HUES6 (cell line): ENCODE measurements around the gene TDRD9.
"Not testable (repeated sequence)": the region's sequence is repeated elsewhere in the genome, so short reads cannot be mapped to it uniquely, and the experiment has no call there.

Experiments
- H3K27ac ChIP-seq: 2 replicates; pipeline ENCODE4 v1.7.0; 2013; ENCODE audit warnings: low read depth, mild to moderate bottlenecking, low read length, inconsistent platforms
- H3K27me3 ChIP-seq: 2 replicates; pipeline ENCODE4 v1.6.1; 2013; ENCODE audit warnings: low read length; ENCODE audit not compliant: control insufficient read depth, insufficient read depth
- H3K36me3 ChIP-seq: 2 replicates; pipeline ENCODE4 v1.6.1; 2013; ENCODE audit warnings: low read length; ENCODE audit not compliant: control insufficient read depth, insufficient read depth
- H3K4me1 ChIP-seq: 2 replicates; pipeline ENCODE4 v1.6.1; 2013; ENCODE audit warnings: low read length; ENCODE audit not compliant: control insufficient read depth, insufficient read depth
- H3K4me3 ChIP-seq: 2 replicates; pipeline ENCODE4 v1.5.1; 2013; ENCODE audit warnings: low read depth, low read length
- H3K9ac ChIP-seq: one replicate; pipeline ENCODE4 v1.6.1; 2013; ENCODE audit warnings: mild to moderate bottlenecking, low read length
- H3K9me3 ChIP-seq: 2 replicates; pipeline ENCODE4 v1.6.1; 2013; ENCODE audit warnings: low read depth, low read length; ENCODE audit not compliant: control insufficient read depth, insufficient read depth

Gene TDRD9

DNA sequence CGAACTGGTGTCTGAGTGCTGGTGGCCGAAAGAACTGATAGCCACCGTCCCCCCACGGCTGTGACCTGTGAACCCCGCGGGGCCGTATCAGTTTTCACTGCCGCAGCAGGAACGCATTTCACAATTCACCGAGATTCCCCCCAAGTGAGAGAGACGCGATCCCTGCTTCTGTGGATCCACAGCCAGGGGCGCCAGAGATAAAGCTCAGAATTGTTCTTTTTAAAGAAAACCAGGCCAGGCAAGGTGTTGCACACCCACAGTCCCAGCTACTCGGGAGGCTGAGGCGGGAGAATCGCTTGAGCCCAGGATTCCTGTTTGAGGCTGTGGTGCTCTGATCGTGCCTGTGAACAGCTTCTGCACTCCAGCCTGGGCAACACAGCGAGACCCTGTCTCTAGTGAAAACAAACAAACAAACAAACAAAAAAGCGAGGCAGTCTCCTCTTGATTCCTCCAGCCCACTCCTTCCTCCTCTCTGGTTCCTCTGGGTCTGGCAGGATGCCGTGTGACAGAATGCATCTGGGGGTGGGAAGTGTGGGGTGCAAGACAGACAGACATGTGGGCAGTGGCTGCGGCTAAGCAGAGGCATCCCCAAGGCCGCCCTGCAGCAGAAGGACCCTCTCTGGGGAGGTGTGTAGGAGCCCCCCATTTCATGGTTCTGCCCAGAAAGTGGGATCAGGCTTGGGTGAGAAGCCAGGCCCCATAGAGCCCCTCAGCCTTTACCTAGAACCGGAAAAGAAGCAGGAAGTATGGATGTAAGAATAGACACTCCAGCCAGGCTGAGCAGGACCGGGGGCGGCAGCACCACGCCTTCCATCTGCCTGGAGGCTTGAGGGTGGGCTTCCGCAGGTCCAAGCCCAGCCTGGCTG lies 41.7 kb upstream of the TDRD9 start:
- H3K27ac ChIP-seq: no peak overlapping the region
- H3K4me3 ChIP-seq: no peak overlapping the region

DNA sequence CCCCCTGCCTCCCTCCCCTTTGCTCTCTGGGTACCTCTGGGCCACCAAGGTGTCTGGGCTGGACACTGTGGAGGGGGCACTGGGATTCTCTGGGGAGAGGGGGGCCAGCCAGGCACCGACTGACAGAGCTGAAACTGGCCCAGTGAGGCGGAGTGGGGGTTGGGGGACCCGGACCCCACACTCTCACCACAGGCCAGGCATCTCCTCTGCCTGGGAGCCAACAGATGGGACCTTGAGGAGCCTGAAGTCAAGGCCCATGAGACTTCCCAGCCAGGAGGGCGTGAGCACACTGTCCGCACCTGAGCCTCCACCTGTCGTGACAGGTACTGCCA lies 41.1 kb upstream of the TDRD9 start:
- Histone ChIP-seq H3K36me3 (no peaks in the 10 kb centered on the region), H3K27me3 (no peaks in the 10 kb centered on the region), H3K9ac (no peak overlapping the region), H3K4me3 (no peak overlapping the region), H3K9me3 (no peaks in the 10 kb centered on the region), H3K27ac (no peak overlapping the region), H3K4me1 (peaks cover 18% of the 10 kb centered on the region)

More for the DNA sequence above, 41.7 kb upstream of the TDRD9 start:
- Histone ChIP-seq H3K4me1 (peaks cover 18% of the 10 kb centered on the region), H3K36me3 (no peaks in the 10 kb centered on the region), H3K27me3 (no peaks in the 10 kb centered on the region), H3K9ac (no peak overlapping the region), H3K9me3 (no peaks in the 10 kb centered on the region)

DNA sequence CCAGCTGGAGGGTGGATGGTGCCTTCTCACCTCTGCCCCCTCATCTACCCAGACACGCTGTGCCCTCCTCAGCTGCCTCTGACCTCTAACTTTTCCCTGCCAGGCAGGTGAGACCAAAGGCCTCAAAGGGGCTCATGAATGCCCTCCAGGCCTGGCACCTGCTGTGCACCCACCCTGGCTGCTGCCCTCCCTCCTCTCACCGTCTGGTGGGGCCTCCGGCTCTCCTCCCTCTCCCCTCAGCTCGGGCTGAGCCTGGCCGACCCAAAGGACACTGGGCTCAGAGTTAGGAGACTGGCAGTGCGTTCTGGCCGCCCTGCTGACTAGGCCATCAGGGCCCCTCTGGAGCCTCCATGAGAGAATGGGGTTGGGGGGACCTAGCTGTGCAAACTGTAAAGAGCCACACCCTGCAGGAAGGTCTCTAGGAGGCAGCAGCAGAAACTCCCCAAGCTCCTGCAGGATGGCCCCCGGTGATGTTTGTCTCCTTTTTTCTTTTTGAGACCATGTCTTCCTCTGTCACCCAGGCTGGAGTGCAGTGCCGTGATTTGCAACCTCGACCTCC lies 40.6 kb upstream of the TDRD9 start:
- Histone ChIP-seq H3K36me3 (no peaks in the 10 kb centered on the region), H3K27me3 (no peaks in the 10 kb centered on the region), H3K4me1 (peaks cover 18% of the 10 kb centered on the region), H3K9ac (no peak overlapping the region), H3K4me3 (no peak overlapping the region), H3K9me3 (no peaks in the 10 kb centered on the region), H3K27ac (no peak overlapping the region)

DNA sequence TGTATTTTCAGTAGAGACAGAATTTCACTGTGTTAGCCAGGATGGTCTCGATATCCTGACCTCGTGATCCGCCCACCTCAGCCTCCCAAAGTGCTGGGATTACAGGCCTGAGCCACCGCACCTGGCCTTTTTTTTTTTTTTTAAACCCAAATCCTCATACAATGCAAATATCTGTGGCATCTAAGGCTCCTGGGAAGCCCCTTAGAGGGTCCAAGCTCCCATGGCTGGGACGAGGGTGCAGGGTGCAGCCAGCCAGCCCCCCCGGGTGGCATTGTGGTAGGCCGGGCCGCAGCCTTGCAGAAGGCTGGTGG lies 39.3 kb upstream of the TDRD9 start:
- peaks cover 18% of the 10 kb centered on the region for H3K4me1 ChIP-seq
- H3K9ac ChIP-seq, H3K27me3 ChIP-seq, H3K36me3 ChIP-seq, H3K27ac ChIP-seq, H3K9me3 ChIP-seq, H3K4me3 ChIP-seq: not testable (repeated sequence)

DNA sequence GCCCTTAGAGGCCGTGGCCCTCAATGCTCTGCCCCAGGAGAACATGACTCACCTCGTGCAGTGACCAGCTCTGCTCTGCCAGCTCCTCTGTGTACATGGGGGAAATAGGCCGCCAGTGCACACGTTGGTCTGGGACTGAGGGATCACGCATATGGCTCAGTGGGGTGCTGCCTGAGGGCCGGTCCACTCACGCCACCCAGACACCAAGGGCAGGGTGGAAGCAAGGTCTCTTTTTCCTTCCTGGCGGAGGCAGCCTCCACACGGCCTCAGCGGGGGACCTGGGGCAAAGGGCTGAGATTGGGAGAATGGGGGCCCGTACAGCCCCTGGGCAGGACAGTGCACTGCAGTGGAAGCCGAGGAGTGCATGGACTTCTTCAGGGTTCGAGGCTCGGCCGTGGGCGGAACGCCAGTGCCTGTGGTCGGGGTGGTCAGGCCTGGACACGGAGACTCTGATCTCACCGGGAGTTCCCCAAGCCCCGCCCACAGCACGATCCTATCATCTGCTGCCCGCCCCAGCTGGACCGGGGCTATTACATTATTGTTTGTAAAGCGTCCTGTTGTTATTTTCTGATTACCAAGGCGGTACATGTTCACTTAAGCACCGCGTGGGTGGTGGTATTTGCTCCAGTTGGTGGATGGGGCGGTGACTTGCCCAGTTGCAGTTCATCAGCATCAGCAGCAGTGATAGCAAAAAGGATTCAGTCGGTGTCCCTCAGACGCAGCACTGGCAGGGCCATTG lies 38.8 kb upstream of the TDRD9 start:
- no peaks in the 10 kb centered on the region for H3K36me3 ChIP-seq
- no peak overlapping the region for H3K9ac ChIP-seq
- no peaks in the 10 kb centered on the region for H3K9me3 ChIP-seq
- H3K27ac ChIP-seq: no peak overlapping the region
- H3K4me1 ChIP-seq: peaks cover 18% of the 10 kb centered on the region
- H3K27me3 ChIP-seq: no peaks in the 10 kb centered on the region
- H3K4me3 ChIP-seq: no peak overlapping the region

DNA sequence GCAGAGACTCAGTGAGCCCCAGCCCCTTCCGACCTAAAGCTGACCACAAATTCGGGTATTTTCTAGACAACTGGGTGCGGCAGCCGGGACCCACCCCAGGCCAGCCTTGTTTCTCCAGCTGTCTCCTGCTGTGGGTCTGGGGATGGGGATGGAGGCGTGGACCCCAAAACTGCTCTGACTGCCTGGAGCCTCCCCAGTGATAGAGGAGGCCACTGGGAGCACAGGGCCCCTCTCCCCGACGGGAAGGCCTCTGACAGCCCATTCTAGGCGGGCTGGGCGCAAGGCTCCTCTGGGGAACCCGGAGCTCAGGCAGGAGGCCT lies 38.2 kb upstream of the TDRD9 start:
- no peak overlapping the region for H3K27ac ChIP-seq
- no peak overlapping the region for H3K4me3 ChIP-seq
- H3K27me3 ChIP-seq: no peaks in the 10 kb centered on the region
- H3K4me1 ChIP-seq: peaks cover 18% of the 10 kb centered on the region
- H3K9me3 ChIP-seq: no peaks in the 10 kb centered on the region
- H3K36me3 ChIP-seq: no peaks in the 10 kb centered on the region
- no peak overlapping the region for H3K9ac ChIP-seq

DNA sequence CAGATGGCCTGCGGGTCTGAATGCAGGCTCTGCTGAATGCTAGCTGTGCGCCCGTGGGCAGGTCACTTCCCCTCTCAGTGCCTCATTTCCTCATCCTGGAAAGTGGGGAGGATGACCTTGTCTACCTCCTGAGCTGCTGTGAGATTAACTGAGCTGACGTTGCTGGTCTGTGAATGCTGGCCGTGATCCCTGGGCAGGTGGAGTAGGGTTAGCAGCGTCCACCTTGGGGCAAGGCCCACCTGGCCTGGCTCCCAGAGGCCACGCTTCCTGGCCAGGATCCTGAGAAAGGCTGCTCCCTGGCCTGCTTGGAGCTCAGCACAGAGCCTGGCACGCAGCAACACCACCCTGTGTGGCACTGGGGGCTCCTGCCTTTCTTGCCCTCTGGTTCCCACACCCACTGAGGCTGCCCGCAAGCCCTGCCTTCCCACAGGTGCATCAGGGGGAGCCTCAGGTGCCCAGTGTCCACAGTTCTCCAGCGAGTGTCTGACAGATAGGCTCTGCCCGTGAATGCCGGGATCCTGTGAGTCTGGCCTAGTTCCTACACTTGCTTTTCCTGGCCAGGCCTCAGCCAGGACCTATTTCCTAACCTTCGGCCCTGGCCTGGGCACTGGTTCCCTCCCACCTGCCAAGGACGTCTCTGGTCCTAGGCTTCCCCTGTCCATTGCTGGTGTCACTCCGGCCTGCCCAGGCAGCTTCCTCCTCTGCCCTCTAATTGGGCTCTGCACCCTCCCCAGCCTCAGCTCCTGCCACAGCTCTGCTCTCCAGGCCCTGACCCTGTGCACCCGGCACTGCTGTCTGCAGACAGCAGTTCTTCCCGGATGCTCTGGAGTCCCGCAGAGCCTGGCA lies 37.2 kb upstream of the TDRD9 start:
- H3K4me1 ChIP-seq: peaks cover 14% of the 10 kb centered on the region
- H3K27ac ChIP-seq: no peak overlapping the region
- no peaks in the 10 kb centered on the region for H3K36me3 ChIP-seq
- H3K4me3 ChIP-seq: no peak overlapping the region
- no peaks in the 10 kb centered on the region for H3K27me3 ChIP-seq
- 0 out of 2 replicates have a peak, but pooled peaks cover under 1% of the 10 kb centered on the region for H3K9me3 ChIP-seq
- no peak overlapping the region for H3K9ac ChIP-seq

DNA sequence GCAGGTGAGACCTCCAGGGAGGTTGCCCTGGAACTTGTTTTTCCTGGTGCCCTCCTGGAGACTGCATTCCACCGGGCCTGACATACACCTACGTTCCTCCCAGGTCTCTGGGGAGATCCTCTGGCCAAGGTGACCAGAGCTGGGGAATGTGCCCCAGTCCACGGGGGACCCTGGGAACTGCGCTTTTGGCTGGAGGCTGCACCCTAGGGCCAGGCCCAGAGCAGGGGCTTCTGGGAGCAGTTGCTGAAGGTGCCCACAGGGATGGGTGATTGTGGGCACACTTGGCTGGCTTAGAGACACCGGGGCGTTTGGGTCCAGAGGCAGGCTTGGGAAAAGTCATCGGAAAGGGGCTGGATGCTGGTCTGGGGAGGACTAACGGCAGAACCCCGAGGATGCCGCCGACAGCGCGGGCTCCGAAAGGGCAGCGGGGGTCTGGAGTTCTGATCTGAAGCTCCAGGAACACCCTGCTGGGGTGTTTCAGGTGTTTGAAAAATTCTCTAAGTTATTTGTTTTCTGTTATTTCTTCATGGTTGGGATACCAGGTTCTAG lies 36.5 kb upstream of the TDRD9 start:
- H3K27ac ChIP-seq: no peak overlapping the region
- H3K9ac ChIP-seq: no peak overlapping the region
- H3K36me3 ChIP-seq: no peaks in the 10 kb centered on the region
- peaks cover 5% of the 10 kb centered on the region; the same call in 1 of the 2 replicates for H3K27me3 ChIP-seq
- peaks cover 7% of the 10 kb centered on the region for H3K9me3 ChIP-seq
- H3K4me3 ChIP-seq: no peak overlapping the region
- H3K4me1 ChIP-seq: peaks cover 9% of the 10 kb centered on the region; the same call in 1 of the 2 replicates

DNA sequence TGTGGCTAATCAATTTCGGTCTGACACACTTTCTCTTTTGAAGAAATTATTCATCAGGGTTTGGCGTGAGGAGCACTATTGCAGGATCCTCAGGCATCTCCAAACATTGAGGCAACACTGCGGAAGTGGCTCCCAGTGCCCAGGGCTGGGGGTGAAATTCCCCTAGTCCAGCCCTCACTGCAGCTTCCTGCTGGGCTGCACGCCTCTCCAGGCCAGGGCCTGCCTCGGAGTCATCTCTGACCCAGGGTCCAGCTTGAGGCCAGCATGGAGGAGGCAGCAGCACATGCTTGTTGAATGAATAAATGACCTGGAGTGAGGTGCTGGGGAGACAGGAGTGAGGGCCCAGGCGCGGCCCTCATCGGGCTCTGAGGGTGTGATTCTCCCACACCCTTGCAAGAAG lies 36.0 kb upstream of the TDRD9 start:
- Histone ChIP-seq H3K27ac (no peak overlapping the region), H3K9ac (no peak overlapping the region), H3K9me3 (peaks cover 9% of the 10 kb centered on the region), H3K36me3 (no peaks in the 10 kb centered on the region), H3K4me1 (peaks cover 9% of the 10 kb centered on the region; the same call in 1 of the 2 replicates), H3K4me3 (no peak overlapping the region), H3K27me3 (peaks cover 5% of the 10 kb centered on the region; the same call in 1 of the 2 replicates)

DNA sequence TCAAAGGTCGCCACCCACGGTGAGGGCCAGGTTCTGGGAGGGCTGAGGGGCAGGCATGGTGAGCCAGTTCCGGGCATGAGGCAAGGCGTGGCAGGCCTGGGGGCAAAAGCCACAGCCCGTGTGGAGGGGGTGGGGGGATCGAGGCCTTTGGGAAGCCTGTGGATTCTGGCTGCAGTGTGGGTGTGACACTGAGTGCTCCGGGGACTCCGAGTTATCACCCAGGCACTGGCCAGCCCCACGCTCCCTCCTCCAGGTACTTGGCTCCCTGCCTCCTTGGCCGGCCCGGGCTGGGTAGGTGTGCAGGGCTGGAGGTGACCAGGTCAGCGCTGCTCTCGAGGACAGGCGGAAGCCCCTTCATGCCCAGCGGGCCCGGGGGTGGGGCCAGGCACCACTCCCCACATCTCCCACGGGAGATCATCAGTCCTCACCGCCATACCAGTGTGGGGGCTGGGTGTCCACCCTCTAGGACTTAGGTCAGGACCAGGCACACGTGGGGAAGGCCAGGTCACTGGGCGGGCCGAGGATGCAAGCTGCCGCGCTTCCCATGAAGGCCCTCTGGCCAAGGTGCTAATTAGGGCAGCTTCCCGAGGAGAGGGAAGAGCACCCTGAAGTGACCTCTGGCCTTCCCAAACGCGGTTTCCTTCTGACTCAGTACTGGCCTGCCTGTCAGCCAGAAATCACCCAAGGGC lies 34.1 kb upstream of the TDRD9 start:
- Histone ChIP-seq H3K4me1 (peaks cover 3% of the 10 kb centered on the region; the same call in 1 of the 2 replicates), H3K27me3 (peaks cover 5% of the 10 kb centered on the region; the same call in 1 of the 2 replicates), H3K4me3 (no peak overlapping the region), H3K36me3 (no peaks in the 10 kb centered on the region), H3K9ac (no peak overlapping the region), H3K27ac (no peak overlapping the region), H3K9me3 (peaks cover 9% of the 10 kb centered on the region)
